Measurements from ENCODE around the gene DOCK4.

Gene DOCK4

GRCh38 chr7:111676811-111677210 lies 529.4 kb downstream of the DOCK4 start:
- DNase-seq (ENCODE audit: low spot score) = no peak
